HepG2 (cell line): Measurements from ENCODE around the gene ENDOD1. TPM values are rescaled to one million over a fixed set of nuclear protein-coding genes. Genes with fewer than 3 reads are reported as not detected.

Source experiments
- ATAC-seq: fragments of 200-7000 bp; cut with Tn5 transposase; 3 replicates; pipeline ENCODE4 v1.9.1; 2020; ENCODE audit warnings: mild to moderate bottlenecking, moderate library complexity
- BruUV-seq: library from RNA; stranded (reverse); fragments of 400-500 nt; replicated peaks from 2 replicates; lab custom pipeline; 2021; lab: Mats Ljungman, UMichigan
- CTCF ChIA-PET: fragments of 300-600 bp; formaldehyde crosslinking; extraction: SDS; loops from one replicate; lab custom pipeline; 2021; ENCODE audit warnings: low total read pairs, inconsistent platforms, low intra/inter-chr PET ratio; lab: Yijun Ruan, JAX
- POLR2A ChIA-PET: fragments of 350-600 bp; sonication (Branson Sonifier 250); formaldehyde crosslinking; loops from one replicate; lab custom pipeline; 2020; ENCODE audit warnings: antibody characterized with exemption, inconsistent platforms; lab: Yijun Ruan, JAX
- DNase-seq: peaks from one replicate; pipeline ENCODE4 v3.0.0-alpha.2; 2015; ENCODE audit warnings: low spot score
- FAIRE-seq: peaks from 3 replicates; lab custom pipeline; 2011; peaks lifted over from hg19 to GRCh38; lab: Jason Lieb, UNC
- H2AFZ ChIP-seq: one replicate; pipeline ENCODE4 v1.6.1; 2011; ENCODE audit warnings: low read length, inconsistent platforms
- H3K27ac ChIP-seq: fragments of 300-600 bp; 3 replicates; pipeline ENCODE4 v1.8.0; 2011; ENCODE audit warnings: mixed run types, mild to moderate bottlenecking, mixed read lengths, low read length, inconsistent platforms; ENCODE audit not compliant: insufficient read depth; ENCODE audit errors: extremely low read length
- H3K27me3 ChIP-seq, 2 experiments: fragments of 200-600 bp in 1 of 2; 2 replicates in 1 of 2; 3 replicates in 1 of 2; pipeline versions ENCODE4 v1.6.0 to v1.8.0; 2011; ENCODE audit warnings: low read length in 2 of 2, mild to moderate bottlenecking in 2 of 2, moderate library complexity in 2 of 2, inconsistent platforms in 1 of 2; ENCODE audit not compliant: insufficient read depth in 2 of 2, control insufficient read depth in 1 of 2
- H3K36me3 ChIP-seq, 2 experiments: fragments of 200-600 bp in 1 of 2; replicated peaks in 1 of 2; 2 replicates in 1 of 2; 3 replicates in 1 of 2; pipeline versions ENCODE4 v1.5.1 to v1.8.0; 2011; ENCODE audit warnings: low read length in 2 of 2, inconsistent platforms in 1 of 2; ENCODE audit not compliant: insufficient read depth in 2 of 2, control insufficient read depth in 1 of 2
- H3K4me1 ChIP-seq: 2 replicates; pipeline ENCODE4 v1.5.1; 2012; ENCODE audit warnings: low read length, inconsistent platforms; ENCODE audit not compliant: insufficient read depth
- H3K4me2 ChIP-seq: 2 replicates; pipeline ENCODE4 v1.6.0; 2011; ENCODE audit warnings: low read depth, low read length, inconsistent platforms
- H3K4me3 ChIP-seq, 3 experiments: fragments of 200-600 bp in 1 of 3; sonication (generic), shearing (Covaris generic) in 1 of 3; replicated peaks in 1 of 3; 2 replicates each; pipeline ENCODE4 v1.5.1; 2011 to 2016; ENCODE audit warnings: low read length in 3 of 3, inconsistent platforms in 2 of 3, low read depth in 2 of 3, mild to moderate bottlenecking in 2 of 3, control low read depth in 1 of 3, mixed read lengths in 1 of 3; ENCODE audit not compliant: insufficient read depth in 1 of 3
- H3K79me2 ChIP-seq: one replicate; pipeline ENCODE4 v1.6.1; 2011; ENCODE audit warnings: low read length, inconsistent platforms; ENCODE audit not compliant: insufficient read depth
- H3K9ac ChIP-seq: 2 replicates; pipeline ENCODE4 v1.6.0; 2011; ENCODE audit warnings: mild to moderate bottlenecking, low read depth, low read length, inconsistent platforms; ENCODE audit not compliant: insufficient read depth
- H3K9me3 ChIP-seq: 2 replicates; pipeline ENCODE4 v1.5.1; 2012; ENCODE audit warnings: mild to moderate bottlenecking, low read length
- H4K20me1 ChIP-seq: 2 replicates; pipeline ENCODE4 v1.6.0; 2011; ENCODE audit warnings: inconsistent platforms, mild to moderate bottlenecking, low read length, moderate library complexity; ENCODE audit not compliant: insufficient read depth
- ELF4 ChIP-seq: sonication (generic); formaldehyde crosslinking; IDR thresholded peaks from 2 replicates; pipeline ENCODE4 v1.5.0; 2020; ENCODE audit warnings: missing genetic modification reagents, mild to moderate bottlenecking, moderate library complexity, borderline replicate concordance
- NFATC3 ChIP-seq: sonication (generic); formaldehyde crosslinking; IDR thresholded peaks from 2 replicates; pipeline ENCODE4 v1.5.1; 2020; ENCODE audit warnings: mild to moderate bottlenecking, missing genetic modification reagents
- RFX5 ChIP-seq: IDR thresholded peaks from 2 replicates; pipeline ENCODE4 v1.6.1; 2011; ENCODE audit warnings: low read depth, low read length, improper control_type of control experiment
- SP4 ChIP-seq: sonication (generic); formaldehyde crosslinking; IDR thresholded peaks from 2 replicates; pipeline ENCODE4 v1.8.1; 2023; ENCODE audit warnings: mild to moderate bottlenecking, missing genetic modification reagents
- ZFP90 ChIP-seq: sonication (generic); formaldehyde crosslinking; IDR thresholded peaks from 2 replicates; pipeline ENCODE4 v1.8.0; 2022; ENCODE audit warnings: missing genetic modification reagents, mild to moderate bottlenecking, inconsistent platforms, borderline replicate concordance
- ZNF10 ChIP-seq: sonication (generic); formaldehyde crosslinking; IDR thresholded peaks from 2 replicates; pipeline ENCODE4 v1.4.0; 2020; ENCODE audit warnings: mild to moderate bottlenecking, low read depth, missing genetic modification reagents, borderline replicate concordance
- ZNF367 ChIP-seq: sonication (generic); formaldehyde crosslinking; IDR thresholded peaks from 2 replicates; pipeline ENCODE4 v1.4.0; 2020; ENCODE audit warnings: missing genetic modification reagents, borderline replicate concordance
- ZNF572 ChIP-seq: sonication (generic); formaldehyde crosslinking; IDR thresholded peaks from 2 replicates; pipeline ENCODE4 v1.5.1; 2020; ENCODE audit warnings: mild to moderate bottlenecking, missing genetic modification reagents
- ZNF788 ChIP-seq: sonication (generic); formaldehyde crosslinking; IDR thresholded peaks from 2 replicates; pipeline ENCODE4 v1.5.0; 2020; ENCODE audit warnings: mild to moderate bottlenecking, missing genetic modification reagents, borderline replicate concordance
- ZSCAN29 ChIP-seq: sonication (generic); formaldehyde crosslinking; conservative IDR thresholded peaks from 2 replicates; pipeline ENCODE4 v1.4.0; 2020; ENCODE audit warnings: mild to moderate bottlenecking, missing genetic modification reagents
- WGBS: methylation state at CpG from one replicate; pipeline ENCODE4 v1.1.6; 2017; ENCODE audit warnings: low lambda C conversion rate; 5-methylcytosine and 5-hydroxymethylcytosine counted together
- in situ Hi-C: cut with HindIII; loops from 2 replicates; pipeline ENCODE4 v1.10.0; 2017; ENCODE audit warnings: low pct_unique_long_range_greater_than_20kb; ENCODE audit not compliant: extremely low pct_ligation_motif_present
- intact Hi-C: fragments of 100-400 bp; cut with micrococcal nuclease; formaldehyde crosslinking; loops from one replicate; pipeline ENCODE4 v1.10.0; 2022; ENCODE audit not compliant: unreplicated experiment
- polyA plus RNA-seq, 8 experiments: library from polyadenylated mRNA; depleted of rRNA in 3 of 8; stranded (reverse) in 7 of 8; unstranded in 1 of 8; fragments of >200 nt; fragmentation: Illumina TruSeq in 4 of 8; extraction: Trizol in 4 of 8; gene quantifications; 2 replicates each; pipeline versions ENCODE4 v1.2.1 to v1.2.3, GENCODE V29; 2011 to 2016; ENCODE audit warnings: low read depth in 4 of 8, missing spikeins in 1 of 8, mixed read lengths in 1 of 8; ENCODE audit not compliant: insufficient read depth in 1 of 8
- total RNA-seq, 5 experiments: library from RNA; depleted of rRNA; stranded (reverse); fragments of >200 nt; fragmentation: Illumina TruSeq; extraction: Trizol; gene quantifications; 2 replicates each; pipeline ENCODE4 v1.2.3, GENCODE V29; 2016; ENCODE audit warnings: low read depth in 1 of 5
- TF ChIP-seq, protein P1 (sequence below): fragments of 450-650 bp; IDR thresholded peaks from 2 replicates; pipeline ENCODE4 v1.6.1; 2016
- TF ChIP-seq, protein P2 (sequence below): sonication (generic); formaldehyde crosslinking; IDR thresholded peaks from 2 replicates; pipeline ENCODE4 v1.4.0; 2020; ENCODE audit warnings: mild to moderate bottlenecking, missing genetic modification reagents, borderline replicate concordance
- TF ChIP-seq, protein P3 (sequence below): sonication (generic); formaldehyde crosslinking; IDR thresholded peaks from 2 replicates; pipeline ENCODE4 v1.4.0; 2020; ENCODE audit warnings: missing genetic modification reagents
- TF ChIP-seq, protein P4 (sequence below): IDR thresholded peaks from 2 replicates; pipeline ENCODE4 v1.6.1; 2016; ENCODE audit warnings: low read depth
- TF ChIP-seq, protein P5 (sequence below): sonication (generic); formaldehyde crosslinking; IDR thresholded peaks from 2 replicates; pipeline ENCODE4 v1.9.0; 2021; ENCODE audit warnings: missing genetic modification reagents, borderline replicate concordance

Gene ENDOD1
- total and polyA plus RNA-seq, 2 of the 13 experiments (the other 11 are each of a cell fraction or from before 2014, with no cell fraction given): 2.0 to 6.8 TPM

DNA sequence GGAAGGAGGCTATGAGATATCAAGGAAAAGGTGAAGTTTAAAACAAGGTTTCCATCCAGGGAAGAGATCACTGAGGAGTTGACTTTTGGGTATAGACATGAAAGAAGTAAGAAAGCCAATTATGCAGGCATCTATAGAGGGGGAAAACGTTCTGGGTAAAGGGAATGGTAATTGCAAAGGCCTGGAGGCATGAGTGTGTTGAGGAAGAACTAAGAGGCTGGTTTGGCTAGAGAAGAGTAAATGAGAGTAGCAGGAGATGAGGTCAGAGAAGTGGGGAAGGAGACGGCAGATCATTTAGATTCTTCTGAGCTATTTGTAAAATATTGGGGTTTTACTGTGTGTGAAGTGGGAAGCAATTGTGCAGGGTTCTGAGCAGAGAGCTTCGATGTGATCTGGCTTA is 7.6 kb downstream of the ENDOD1 start:
- Histone ChIP-seq H3K27me3 (no peaks in the 10 kb centered on the region), H3K36me3 (no peaks in the 10 kb centered on the region), H3K9ac (no peak overlapping the region), H4K20me1 (no peaks in the 10 kb centered on the region), H3K27ac (no peak overlapping the region), H2AFZ (no peak overlapping the region), H3K4me3 (no peak overlapping the region), H3K79me2 (no peaks in the 10 kb centered on the region), H3K4me1 (peaks cover 16% of the 10 kb centered on the region), H3K9me3 (no peaks in the 10 kb centered on the region), H3K4me2 (no peak overlapping the region)
- CTCF ChIA-PET: no interaction called here
- no peak for ATAC-seq
- no peak for FAIRE-seq
- BruUV-seq: no TSS peak
- no peak for DNase-seq
- in situ Hi-C loops (loop anchor here (25.0 kb wide), 1 partner anchor 140 kb away; the partner anchor contains the start of gene SESN3), intact Hi-C loops (no loop called here)
- POLR2A ChIA-PET: interaction anchor here (1.0 kb wide), 1 partner anchor 30 kb away, joined by 3 read pairs; no protein-coding TSS in a partner anchor
- 43% methylated on average over 3 of the region's 3 CpGs for WGBS
- TF ChIP-seq NFATC3 (CRISPR knock-in tag) (no peak), ZNF572 (CRISPR knock-in tag) (no peak), RFX5 (no peak), ZFP90 (CRISPR knock-in tag) (no peak), ZNF10 (CRISPR knock-in tag) (no peak), ELF4 (CRISPR knock-in tag) (no peak), ZNF788 (CRISPR knock-in tag) (no peak), ZSCAN29 (CRISPR knock-in tag) (no peak), SP4 (no peak), ZNF367 (CRISPR knock-in tag) (no peak)
- TF ChIP-seq, protein P1, sequence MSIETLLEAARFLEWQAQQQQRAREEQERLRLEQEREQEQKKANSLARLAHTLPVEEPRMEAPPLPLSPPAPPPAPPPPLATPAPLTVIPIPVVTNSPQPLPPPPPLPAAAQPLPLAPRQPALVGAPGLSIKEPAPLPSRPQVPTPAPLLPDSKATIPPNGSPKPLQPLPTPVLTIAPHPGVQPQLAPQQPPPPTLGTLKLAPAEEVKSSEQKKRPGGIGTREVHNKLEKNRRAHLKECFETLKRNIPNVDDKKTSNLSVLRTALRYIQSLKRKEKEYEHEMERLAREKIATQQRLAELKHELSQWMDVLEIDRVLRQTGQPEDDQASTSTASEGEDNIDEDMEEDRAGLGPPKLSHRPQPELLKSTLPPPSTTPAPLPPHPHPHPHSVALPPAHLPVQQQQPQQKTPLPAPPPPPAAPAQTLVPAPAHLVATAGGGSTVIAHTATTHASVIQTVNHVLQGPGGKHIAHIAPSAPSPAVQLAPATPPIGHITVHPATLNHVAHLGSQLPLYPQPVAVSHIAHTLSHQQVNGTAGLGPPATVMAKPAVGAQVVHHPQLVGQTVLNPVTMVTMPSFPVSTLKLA: no peak
- TF ChIP-seq, protein P2, sequence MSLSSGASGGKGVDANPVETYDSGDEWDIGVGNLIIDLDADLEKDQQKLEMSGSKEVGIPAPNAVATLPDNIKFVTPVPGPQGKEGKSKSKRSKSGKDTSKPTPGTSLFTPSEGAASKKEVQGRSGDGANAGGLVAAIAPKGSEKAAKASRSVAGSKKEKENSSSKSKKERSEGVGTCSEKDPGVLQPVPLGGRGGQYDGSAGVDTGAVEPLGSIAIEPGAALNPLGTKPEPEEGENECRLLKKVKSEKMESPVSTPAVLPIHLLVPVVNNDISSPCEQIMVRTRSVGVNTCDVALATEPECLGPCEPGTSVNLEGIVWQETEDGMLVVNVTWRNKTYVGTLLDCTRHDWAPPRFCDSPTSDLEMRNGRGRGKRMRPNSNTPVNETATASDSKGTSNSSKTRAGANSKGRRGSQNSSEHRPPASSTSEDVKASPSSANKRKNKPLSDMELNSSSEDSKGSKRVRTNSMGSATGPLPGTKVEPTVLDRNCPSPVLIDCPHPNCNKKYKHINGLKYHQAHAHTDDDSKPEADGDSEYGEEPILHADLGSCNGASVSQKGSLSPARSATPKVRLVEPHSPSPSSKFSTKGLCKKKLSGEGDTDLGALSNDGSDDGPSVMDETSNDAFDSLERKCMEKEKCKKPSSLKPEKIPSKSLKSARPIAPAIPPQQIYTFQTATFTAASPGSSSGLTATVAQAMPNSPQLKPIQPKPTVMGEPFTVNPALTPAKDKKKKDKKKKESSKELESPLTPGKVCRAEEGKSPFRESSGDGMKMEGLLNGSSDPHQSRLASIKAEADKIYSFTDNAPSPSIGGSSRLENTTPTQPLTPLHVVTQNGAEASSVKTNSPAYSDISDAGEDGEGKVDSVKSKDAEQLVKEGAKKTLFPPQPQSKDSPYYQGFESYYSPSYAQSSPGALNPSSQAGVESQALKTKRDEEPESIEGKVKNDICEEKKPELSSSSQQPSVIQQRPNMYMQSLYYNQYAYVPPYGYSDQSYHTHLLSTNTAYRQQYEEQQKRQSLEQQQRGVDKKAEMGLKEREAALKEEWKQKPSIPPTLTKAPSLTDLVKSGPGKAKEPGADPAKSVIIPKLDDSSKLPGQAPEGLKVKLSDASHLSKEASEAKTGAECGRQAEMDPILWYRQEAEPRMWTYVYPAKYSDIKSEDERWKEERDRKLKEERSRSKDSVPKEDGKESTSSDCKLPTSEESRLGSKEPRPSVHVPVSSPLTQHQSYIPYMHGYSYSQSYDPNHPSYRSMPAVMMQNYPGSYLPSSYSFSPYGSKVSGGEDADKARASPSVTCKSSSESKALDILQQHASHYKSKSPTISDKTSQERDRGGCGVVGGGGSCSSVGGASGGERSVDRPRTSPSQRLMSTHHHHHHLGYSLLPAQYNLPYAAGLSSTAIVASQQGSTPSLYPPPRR (CRISPR knock-in tag): no peak
- TF ChIP-seq, protein P3, sequence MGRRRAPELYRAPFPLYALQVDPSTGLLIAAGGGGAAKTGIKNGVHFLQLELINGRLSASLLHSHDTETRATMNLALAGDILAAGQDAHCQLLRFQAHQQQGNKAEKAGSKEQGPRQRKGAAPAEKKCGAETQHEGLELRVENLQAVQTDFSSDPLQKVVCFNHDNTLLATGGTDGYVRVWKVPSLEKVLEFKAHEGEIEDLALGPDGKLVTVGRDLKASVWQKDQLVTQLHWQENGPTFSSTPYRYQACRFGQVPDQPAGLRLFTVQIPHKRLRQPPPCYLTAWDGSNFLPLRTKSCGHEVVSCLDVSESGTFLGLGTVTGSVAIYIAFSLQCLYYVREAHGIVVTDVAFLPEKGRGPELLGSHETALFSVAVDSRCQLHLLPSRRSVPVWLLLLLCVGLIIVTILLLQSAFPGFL (CRISPR knock-in tag): no peak
- TF ChIP-seq, protein P4, sequence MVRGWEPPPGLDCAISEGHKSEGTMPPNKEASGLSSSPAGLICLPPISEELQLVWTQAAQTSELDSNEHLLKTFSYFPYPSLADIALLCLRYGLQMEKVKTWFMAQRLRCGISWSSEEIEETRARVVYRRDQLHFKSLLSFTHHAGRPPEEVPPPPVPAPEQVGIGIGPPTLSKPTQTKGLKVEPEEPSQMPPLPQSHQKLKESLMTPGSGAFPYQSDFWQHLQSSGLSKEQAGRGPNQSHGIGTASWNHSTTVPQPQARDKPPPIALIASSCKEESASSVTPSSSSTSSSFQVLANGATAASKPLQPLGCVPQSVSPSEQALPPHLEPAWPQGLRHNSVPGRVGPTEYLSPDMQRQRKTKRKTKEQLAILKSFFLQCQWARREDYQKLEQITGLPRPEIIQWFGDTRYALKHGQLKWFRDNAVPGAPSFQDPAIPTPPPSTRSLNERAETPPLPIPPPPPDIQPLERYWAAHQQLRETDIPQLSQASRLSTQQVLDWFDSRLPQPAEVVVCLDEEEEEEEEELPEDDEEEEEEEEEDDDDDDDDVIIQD (CRISPR knock-in tag): no peak
- TF ChIP-seq, protein P5, sequence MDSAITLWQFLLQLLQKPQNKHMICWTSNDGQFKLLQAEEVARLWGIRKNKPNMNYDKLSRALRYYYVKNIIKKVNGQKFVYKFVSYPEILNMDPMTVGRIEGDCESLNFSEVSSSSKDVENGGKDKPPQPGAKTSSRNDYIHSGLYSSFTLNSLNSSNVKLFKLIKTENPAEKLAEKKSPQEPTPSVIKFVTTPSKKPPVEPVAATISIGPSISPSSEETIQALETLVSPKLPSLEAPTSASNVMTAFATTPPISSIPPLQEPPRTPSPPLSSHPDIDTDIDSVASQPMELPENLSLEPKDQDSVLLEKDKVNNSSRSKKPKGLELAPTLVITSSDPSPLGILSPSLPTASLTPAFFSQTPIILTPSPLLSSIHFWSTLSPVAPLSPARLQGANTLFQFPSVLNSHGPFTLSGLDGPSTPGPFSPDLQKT (CRISPR knock-in tag): no peak
